Stimulated activated CD4-positive, alpha-beta T cell treated with anti-CD3 and anti-CD28 coated beads, Interleukin-4, amount 100 ng/mL, for 1 hour (primary cell): ENCODE results near the gene SBSN.

Experiments
- DNase-seq: peaks from one replicate; pipeline ENCODE4 v3.0.0-alpha.2; 2020

The SBSN gene

GRCh38 chr19:35529241-35530218 is 1.4 kb upstream of the SBSN start:
- no peak for DNase-seq

- DNase-seq = no peak
Observed at GRCh38 chr19:35525873-35526272, 2.2 kb downstream of the SBSN start.

- DNase-seq = no peak
Observed at GRCh38 chr19:35524181-35524837, 3.8 kb downstream of the SBSN start.

GRCh38 chr19:35522745-35523327 is 5.3 kb downstream of the SBSN start:
- no peak for DNase-seq

GRCh38 chr19:35521124-35521743 is 6.9 kb downstream of the SBSN start:
- DNase-seq = no peak

- DNase-seq = no peak
Observed at GRCh38 chr19:35519291-35519690, 8.8 kb downstream of the SBSN start.

- DNase-seq = no peak
Observed at GRCh38 chr19:35518313-35518712, 9.8 kb downstream of the SBSN start.

GRCh38 chr19:35517342-35517741 is 10.8 kb downstream of the SBSN start:
- no peak for DNase-seq

GRCh38 chr19:35516310-35516709 is 11.8 kb downstream of the SBSN start:
- no peak for DNase-seq

GRCh38 chr19:35514282-35514809 is 13.8 kb downstream of the SBSN start:
- no peak for DNase-seq

GRCh38 chr19:35513628-35514281 is 14.4 kb downstream of the SBSN start, which contains the start of gene DMKN:
TSS of gene DMKN (minus strand) at chr19:35513649. CDS start at chr19:35513475, 174 bp downstream.
- no peak for DNase-seq

GRCh38 chr19:35512831-35513627 is 15.1 kb downstream of the SBSN start:
- DNase-seq = no peak

GRCh38 chr19:35511337-35511736 is 16.8 kb downstream of the SBSN start:
- no peak for DNase-seq

- DNase-seq = no peak
Observed at GRCh38 chr19:35510626-35510964, 17.5 kb downstream of the SBSN start.

- DNase-seq = peak; percentile 79
Observed at GRCh38 chr19:35509861-35510625, 18.1 kb downstream of the SBSN start.

GRCh38 chr19:35509018-35509652 is 19.0 kb downstream of the SBSN start:
- DNase-seq = peak; percentile 30

GRCh38 chr19:35508129-35508528 is 20.0 kb downstream of the SBSN start:
- no peak for DNase-seq

- DNase-seq = no peak
Observed at GRCh38 chr19:35507561-35507960, 20.6 kb downstream of the SBSN start.

GRCh38 chr19:35506011-35506410 is 22.1 kb downstream of the SBSN start:
- no peak for DNase-seq

GRCh38 chr19:35502751-35503150 is 25.4 kb downstream of the SBSN start:
- DNase-seq = no peak
